HG03103 (cell line): ENCODE measurements around the gene KRTAP10-2.
"Not testable (repeated sequence)": the region's sequence is repeated elsewhere in the genome, so short reads cannot be mapped to it uniquely, and the experiment has no call there.

Source experiments
- ATAC-seq: cut with Tn5 transposase; IDR thresholded peaks from one replicate; pipeline ENCODE4 v1.9.1; 2021; ENCODE audit warnings: low read depth; ENCODE audit not compliant: unreplicated experiment

The KRTAP10-2 gene

DNA sequence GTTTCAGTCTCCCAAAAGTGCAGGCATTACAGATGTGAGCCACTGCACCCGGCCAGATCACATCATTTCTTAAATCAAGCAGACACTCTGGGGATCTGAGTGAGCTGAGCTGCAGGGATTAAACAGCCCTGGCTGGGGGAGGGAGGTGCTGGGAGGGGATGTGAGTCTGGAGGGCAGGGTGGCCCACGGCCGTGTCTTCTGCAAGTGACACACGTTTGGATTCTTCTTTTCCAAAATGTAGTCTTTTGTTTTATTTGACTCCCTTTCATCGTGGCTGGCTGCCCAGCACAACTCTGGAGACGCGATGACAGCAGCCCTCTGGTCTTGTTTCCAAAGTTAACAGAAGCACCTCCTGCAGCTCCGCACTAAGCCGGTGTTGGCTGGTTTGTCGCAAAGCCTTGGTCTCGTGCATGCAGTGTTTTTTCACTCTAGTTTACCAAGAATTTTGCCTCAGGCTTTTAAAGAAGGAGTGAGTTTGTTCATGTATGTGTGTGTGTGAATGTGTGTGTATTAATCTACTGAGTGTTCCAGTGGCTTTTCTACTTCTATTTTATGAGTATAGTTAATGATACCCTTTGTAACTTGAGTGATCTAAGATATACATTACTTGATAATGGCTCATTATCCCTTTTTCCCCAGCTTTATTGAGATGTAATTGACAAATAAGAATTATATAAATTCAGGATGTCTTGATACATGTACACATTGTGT is 31.9 kb upstream of the KRTAP10-2 start:
- ATAC-seq = no peak

DNA sequence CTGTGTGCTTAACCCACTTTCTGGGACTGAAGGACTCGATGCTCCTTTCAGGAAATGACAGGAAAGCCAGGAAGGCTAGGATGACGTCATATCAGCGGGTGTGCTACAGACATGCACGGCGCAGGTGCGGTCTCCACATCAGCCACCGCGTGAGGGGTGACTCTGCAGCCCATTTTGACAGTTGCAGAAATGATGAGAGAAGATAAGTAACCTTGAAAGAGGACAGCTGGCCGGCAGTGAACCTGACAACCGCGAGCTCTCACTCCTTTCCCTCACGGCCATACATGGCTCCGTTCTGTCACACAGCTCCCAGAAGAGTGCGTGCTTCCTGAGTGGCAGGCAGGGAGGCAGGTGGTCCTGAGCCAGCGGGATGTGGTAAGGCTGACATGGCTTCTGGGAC is 30.8 kb upstream of the KRTAP10-2 start:
- no peak for ATAC-seq

DNA sequence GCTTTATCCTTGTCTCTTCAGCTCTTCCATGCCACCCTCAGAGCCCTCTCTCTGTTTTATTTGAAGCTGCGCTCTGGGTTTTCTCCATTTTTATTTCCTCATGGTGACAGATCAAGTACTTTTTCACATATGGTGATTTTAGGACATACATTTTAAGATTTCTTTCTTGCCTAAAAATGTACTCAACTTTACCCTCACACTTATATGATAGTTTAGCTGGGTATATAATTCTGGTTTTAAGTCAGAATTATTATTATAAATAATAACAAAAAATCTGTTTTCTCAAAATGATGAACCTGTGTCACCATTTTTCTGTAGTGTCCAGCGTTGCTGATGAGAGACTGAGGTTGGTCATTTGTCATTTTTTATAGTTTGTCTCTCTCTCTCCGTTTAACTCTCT is 29.9 kb upstream of the KRTAP10-2 start:
- ATAC-seq = no peak

DNA sequence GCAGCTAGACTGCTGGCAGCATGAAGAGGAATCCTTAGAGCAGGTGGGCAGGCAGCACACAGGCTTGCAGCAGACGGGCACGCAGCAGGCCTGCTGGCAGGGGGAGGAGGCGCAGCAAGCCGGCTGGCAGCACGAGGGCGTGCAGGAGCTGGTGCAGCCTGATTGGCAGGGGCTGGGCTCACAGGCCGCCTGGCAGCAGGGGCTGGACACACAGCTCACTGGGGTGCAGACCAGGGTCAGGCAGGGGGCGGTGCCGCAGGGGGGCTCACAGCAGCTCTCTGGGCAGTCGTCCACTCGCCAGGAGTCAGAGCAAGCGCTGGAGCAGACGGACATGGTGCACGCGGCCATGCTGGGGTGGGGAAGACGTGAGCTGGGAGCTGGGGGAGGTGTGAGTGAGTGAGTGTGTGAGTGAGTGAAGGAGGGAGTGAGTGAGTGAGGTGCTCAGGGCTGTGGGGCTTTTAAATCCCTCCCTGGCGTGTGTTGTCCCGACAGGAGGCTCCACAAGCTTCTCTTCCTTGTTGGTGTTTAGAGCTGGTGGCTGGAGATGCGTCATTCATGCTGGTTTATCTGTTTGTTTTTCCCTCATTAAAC is 29.0 kb upstream of the KRTAP10-2 start, which contains the start of gene KRTAP10-5:
KRTAP10-5 (minus strand) TSS at position 374 of the 591 bp plus-strand sequence; CDS start at position 348, 26 bp downstream.
- ATAC-seq = not testable (repeated sequence)

DNA sequence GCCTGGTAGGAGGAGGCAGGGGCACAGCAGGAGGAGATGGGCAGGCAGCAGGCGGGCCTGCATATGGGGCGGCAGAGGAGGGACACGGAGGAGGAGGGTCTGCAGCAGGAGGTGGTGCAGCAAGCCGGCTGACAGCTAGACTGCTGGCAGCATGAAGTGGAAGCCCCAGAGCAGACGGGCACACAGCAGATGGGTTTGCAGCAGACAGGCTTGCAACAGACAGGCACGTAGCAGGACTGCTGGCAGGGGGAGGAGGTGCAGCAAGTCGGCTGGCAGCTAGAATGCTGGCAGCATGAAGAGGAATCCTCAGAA is 28.5 kb upstream of the KRTAP10-2 start:
- ATAC-seq = no peak

DNA sequence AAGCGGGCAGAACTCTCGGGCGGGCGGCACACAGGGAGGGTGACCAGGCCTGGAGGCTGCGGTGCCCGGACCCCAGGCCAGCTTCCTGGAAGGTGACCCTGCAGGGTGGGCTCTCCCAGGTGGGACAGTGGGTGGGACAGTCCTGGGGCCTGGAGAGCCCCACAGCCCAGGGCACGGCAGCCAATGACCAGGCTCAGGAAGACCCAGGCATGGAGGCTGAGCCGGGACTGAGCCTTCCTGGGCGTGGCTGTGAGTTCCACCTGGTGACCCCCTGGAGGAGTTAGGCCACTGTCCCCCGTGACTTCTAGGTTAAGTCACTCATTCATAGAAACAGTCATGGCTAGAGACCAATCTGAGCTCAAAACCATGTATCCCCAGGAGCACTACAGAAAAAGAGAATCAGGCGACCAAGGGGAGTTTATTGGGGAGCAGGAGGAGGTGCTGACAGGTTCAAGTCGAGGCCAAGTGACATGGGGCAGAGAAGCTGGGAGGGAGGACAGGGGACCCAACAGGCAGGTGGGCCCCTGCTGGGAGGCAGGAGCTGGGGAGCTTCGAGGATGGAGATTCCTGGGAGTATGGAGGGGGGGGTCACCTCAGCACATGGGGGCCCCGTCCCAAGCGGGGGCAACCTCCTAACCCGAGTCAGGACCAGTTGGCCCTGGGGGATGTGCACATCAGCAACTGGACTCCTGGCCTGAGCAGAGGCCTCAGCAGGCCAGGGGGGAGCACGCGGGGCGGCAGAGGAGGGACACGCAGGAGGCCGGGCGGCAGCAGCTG is 27.9 kb upstream of the KRTAP10-2 start:
- ATAC-seq = no peak

DNA sequence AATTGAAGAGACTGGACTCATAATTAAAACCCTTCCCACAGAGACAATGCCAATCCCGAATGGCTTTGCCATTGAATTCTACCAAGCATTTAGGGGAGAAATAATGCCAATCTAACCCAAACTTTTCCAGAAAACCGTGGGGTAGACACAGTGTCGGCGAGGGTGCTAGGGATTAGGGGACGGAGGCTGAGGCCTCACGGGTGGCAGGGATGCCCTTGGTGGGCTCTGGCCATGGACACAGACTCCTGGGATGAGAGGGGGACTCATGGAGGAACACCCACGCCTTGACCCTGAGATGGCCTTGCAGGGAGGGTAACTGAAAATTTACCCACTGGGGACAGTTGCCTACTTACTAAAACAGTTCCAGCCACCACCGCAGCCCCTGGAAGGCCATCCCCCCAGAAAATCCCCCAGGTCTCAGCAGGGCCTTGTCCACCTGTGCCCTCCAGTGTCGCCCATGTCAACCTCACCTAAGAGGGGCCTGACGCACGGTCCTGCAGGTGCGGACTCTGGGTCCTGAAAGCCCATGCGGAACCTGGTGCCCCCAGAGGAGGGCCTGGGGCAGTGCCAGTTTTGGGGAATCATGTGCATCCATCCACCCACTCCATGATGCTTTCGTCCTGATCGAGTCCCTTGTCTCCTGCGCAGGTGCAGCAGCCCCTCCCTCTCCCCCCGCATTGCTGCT is 27.2 kb upstream of the KRTAP10-2 start:
- ATAC-seq = no peak

DNA sequence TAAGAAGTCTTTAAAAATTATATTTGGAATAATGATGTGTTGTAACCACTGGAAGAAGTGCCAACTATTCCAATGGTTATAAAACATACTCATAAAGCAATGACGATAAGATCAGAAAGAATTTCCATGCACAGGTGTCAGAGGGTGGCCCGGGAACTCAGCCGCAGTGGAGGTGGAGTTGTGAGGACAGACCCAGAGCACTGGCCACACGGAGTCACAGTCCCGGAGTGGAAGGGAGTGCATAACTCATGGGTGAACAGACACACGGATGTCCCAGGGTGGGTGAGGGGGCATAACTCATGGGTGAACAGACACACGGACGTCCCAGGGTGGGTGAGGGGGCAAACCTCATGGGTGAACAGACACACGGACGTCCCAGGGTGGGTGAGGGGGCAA is 24.7 kb upstream of the KRTAP10-2 start:
- no peak for ATAC-seq

DNA sequence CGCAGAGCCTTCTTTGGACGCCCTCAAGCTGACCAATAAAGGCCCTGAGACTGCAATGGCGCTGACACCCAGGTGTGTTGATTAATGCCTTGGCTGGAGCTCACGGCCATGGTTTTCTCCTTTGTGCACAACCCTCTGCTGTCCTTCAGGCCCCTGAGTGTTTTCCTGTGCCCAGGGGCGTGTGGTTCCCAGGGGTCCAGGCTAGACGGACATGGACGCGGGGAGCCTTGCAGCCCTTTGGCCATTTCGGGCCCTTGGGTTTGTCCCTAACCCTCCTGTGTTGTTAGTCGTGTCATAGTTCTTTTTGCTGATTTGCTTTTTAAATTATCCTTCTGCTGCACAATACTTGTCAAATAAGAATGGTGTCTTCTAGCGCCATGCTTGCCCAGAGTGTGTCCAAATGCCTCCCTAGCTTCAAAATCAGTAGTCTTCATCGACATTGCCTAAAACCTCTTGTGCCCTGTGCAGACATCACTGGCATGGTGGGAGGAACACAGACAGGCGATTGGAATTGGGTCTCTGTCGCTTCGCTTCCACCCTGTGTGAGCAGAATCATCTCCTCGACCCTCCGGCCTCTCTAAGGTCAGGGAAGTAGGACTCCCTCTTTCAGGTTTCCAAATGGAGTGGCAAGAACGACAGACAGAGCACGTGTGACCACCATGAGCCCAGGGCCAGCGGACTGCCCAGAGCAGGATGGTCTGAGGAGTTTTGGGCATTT is 24.2 kb upstream of the KRTAP10-2 start:
- ATAC-seq = no peak

DNA sequence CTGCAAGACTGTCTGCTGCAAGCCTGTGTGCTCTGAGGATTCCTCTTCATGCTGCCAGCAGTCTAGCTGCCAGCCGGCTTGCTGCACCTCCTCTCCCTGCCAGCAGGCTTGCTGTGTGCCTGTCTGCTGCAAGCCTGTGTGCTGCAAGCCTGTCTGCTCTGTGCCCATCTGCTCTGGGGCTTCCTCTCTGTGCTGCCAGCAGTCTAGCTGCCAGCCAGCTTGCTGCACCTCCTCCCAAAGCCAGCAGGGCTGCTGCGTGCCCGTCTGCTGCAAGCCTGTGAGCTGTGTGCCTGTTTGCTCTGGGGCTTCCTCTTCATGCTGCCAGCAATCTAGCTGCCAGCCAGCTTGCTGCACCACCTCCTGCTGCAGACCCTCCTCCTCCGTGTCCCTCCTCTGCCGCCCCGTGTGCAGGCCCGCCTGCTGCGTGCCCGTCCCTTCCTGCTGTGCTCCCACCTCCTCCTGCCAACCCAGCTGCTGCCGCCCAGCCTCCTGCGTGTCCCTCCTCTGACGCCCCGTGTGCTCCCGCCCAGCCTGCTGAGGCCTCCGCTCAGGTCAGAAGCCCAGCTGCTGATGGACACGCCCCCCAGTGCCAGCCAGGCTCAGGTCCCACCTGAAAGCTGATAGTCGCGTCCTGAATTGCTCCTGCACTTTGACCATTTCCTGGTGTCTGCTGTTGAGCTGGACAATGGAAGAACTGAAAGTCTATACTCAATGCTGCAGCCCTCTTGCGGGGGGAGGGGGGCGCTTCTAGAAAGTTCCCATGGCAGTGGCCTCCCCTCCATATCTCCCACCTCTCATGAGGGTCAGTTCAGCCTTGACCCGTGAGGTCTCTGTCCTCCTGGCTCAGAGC is 23.4 kb upstream of the KRTAP10-2 start:
- ATAC-seq = no peak

DNA sequence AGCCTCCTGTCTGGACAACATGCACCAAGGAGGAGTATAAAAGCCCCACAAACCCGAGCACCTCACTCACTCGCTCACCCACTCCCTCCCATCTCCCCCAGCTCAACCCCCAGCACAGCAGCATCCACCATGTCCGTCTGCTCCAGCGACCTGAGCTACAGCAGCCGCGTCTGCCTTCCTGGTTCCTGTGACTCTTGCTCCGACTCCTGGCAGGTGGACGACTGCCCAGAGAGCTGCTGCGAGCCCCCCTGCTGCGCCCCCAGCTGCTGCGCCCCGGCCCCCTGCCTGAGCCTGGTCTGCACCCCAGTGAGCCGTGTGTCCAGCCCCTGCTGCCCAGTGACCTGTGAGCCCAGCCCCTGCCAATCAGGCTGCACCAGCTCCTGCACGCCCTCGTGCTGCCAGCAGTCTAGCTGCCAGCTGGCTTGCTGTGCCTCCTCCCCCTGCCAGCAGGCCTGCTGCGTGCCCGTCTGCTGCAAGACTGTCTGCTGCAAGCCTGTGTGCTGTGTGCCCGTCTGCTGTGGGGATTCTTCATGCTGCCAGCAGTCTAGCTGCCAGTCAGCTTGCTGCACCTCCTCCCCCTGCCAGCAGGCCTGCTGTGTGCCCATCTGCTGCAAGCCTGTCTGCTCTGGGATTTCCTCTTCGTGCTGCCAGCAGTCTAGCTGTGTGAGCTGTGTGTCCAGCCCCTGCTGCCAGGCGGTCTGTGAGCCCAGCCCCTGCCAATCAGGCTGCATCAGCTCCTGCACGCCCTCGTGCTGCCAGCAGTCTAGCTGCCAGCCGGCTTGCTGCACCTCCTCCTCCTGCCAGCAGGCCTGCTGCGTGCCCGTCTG is 22.5 kb upstream of the KRTAP10-2 start, which contains the start of gene KRTAP10-4:
KRTAP10-4 (plus strand) TSS at position 100 of the 827 bp plus-strand sequence; CDS start at position 130, 30 bp downstream.
- not testable (repeated sequence) for ATAC-seq

DNA sequence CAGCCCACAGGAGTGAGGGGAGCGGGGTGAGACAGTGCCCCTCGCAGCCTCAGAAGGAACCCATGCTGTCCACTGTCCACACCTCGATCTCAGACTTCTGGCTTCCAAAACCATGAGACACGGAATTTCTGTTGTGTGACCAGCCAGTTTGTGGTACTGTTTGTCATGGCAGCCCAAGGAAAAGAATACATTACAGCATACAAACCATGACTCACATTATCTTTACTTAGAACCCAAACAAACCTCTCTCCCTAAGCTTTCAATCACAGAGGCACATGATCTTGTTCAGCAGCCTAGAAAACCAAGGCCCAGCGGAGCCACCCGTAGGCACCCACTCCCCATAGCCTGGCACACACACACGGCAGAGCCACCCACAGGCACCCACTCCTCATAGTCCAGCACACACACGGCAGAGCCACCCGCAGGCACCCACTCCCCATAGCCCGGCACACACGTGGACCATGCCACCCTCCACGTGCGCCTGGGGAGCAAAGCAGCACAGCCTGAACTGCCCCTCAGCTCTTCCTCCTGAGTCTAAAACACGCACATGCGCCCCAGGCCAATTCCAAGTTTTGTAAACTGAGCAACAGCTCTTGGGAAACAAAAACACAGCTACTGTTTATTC is 21.8 kb upstream of the KRTAP10-2 start:
- no peak for ATAC-seq

DNA sequence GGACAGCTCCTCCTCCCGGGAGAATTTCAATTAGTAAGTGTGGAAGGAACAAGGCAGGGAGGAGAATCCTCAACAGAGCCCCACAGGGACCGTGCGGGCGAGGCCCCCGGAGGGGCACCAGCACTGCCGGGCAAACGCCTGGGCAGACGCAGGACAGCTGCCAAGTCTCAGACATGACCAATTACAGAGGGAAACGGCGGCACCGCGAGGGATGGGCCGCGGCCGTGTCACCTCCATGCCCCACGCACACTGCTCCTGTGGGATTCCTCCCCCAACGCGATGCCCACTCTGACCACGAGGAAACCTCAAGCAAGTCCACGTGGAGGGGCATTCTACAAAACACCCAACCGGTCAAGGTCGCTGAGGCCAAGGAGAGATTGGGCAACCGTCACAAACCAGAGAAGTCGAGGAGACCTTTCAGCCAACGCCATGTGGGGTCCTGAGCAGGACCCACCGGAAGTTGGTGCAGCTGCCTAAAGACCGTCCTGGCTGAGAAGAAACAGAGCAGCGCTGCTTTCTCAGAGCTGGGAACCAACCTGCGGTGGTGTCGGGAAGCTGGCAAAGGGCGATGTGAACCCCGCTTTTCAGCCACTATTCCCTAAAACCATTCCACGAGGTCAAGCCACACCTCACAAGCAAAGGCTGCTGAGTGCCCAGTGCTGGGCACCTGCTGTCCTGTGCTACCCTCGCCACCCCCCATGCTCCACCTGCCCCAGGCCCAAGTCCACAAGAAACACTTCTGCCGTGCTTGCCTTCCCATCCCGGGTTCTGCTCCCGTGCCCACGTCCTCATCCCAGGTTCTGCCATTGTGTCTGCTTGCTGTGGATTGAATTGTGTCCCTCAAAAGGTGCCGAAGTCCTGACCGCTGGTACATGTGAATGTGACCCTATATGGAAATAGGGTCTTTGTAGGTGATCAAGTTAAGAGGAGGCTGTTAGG is 20.8 kb upstream of the KRTAP10-2 start:
- no peak for ATAC-seq

DNA sequence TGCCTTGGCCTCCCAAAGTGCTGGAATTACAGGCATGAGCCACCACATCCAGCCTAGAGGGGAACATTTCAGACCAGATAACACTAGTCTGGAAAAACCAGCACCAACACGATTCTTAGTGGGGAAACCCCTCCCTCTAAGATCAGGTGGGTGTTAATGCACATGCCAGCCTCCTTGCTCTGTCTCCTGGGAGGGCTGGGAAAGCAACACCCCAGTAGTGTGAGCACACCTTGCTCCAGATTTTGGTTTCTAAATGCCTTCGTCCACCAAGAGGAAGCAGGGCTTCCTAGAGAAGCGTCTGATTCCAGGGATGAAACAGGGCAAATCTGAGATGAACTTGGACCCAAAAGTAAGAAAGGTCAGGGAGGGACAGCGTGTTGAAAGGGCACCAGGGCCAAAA is 20.0 kb upstream of the KRTAP10-2 start:
- ATAC-seq = no peak

DNA sequence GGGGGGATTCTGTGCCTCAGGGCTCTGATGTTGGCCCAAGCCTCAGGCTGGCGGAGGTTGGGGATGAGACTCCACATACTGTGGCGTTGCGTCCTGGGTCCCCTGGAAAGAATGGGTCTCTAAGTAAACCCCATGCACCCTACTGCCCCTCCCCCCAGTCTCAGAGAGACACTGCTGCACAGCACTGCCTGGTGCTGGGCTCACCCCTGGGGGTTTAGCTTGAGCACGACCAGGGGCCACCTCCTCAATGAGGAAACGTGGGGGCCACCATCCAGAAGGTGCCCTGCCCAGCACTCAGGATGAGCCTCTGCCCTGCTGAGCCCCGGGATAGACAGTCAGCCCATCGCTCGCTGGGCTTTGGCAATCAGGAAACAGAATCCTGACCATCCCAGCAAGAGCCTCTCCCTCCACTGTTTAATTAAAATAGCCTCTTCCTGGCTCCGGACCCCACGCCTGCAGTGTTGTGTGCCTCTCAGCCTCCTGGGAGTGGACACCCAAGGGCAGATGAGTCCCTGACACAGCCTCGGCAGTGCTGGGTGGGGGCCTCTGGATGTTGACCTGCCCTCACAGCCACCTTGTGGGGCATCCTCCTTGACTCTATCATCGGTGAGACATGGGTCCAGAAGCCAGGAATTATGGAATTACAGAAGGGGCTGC is 18.7 kb upstream of the KRTAP10-2 start:
- no peak for ATAC-seq

DNA sequence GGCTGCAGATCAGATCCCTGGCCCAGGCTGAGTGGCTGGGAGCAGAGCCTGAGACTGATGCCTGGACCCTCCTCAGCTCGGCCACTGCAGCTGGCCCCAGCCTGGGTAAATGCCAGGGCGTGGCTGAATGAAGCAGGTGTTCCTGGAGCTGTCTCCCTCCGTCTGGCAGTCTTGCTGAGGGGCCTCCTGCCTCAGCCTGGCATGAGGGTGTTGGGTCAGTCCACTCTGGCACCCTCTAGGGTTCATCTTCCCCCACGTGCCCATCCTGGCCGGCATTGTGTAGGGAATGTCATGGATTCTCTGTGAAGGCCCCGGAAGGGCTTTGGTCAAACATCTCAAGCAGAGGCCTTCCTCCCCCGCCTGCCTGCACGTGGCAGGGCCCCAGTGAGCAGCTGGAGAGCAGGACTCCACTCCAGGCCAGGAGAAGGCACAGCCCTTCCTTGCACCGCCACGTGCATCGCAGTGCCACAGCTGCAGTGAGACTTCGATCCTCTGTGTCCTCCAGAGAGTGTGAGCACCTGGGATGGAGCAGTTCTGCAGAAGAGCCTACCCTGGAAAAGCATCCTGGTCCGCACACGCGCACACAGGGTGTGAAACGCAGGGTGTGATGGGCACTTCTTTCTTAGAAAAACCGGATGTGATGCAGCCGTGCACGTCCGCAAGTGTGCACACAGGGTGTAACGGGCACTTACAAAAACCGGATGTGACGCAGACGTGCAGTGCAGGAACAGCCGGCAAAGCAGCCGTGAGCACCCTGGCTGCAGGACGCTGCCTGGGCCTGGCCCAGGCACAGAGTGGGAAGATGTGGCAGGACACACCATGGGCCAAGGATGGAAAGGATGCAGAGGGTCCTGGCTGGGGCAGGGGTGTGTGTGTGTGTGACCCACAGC is 17.6 kb upstream of the KRTAP10-2 start:
- no peak for ATAC-seq
